ENCODE measurements around the gene CSRP2. TPM values are rescaled to one million over a fixed set of nuclear protein-coding genes. Genes with fewer than 3 reads are reported as not detected.

Gene CSRP2
- total and polyA plus RNA-seq, 2 of the 13 experiments (the other 11 are each of a cell fraction or from before 2014, with no cell fraction given), result 7.2 to 8.0 TPM

GRCh38 chr12:76921100-76921471 lies 42.3 kb upstream of the CSRP2 start (continued):
- TF ChIP-seq E2F5 (CRISPR knock-in tag; conservative IDR thresholded peaks at IDR 0.05) (no peak), ZNF670 (CRISPR knock-in tag; IDR thresholded peaks at IDR 0.05; ENCODE audit: borderline replicate concordance) (no peak), SUZ12 (IDR thresholded peaks at IDR 0.05; ENCODE audit: low read depth, low read length) (no peak), ZNF580 (CRISPR knock-in tag; IDR thresholded peaks at IDR 0.05; ENCODE audit: borderline replicate concordance, low read depth) (no peak)

GRCh38 chr12:76920172-76921099 lies 41.6 kb upstream of the CSRP2 start:
- Histone ChIP-seq H3K9me3 (ENCODE audit: low read length) (no peaks in the 10 kb centered on the region), H4K20me1 (ENCODE audit: insufficient read depth, low read length) (no peaks in the 10 kb centered on the region), H3K36me3 (replicated peaks in 1 of 2; ENCODE audit: control insufficient read depth in 1 of 2, insufficient read depth in 2 of 2, low read length in 2 of 2) (no peaks in the 10 kb centered on the region), H3K4me3 (replicated peaks in 1 of 3; ENCODE audit: insufficient read depth in 1 of 3, low read depth in 2 of 3, low read length in 3 of 3) (no peak overlapping the region), H3K27me3 (ENCODE audit: control insufficient read depth in 1 of 2, insufficient read depth in 2 of 2, low read length in 2 of 2) (peaks cover 0 to 1% of the 10 kb centered on the region in 2 experiments; a peak in 1 of 5 replicates), H3K9ac (ENCODE audit: insufficient read depth, low read depth, low read length) (no peak overlapping the region), H3K4me2 (ENCODE audit: low read depth, low read length) (no peak overlapping the region), H2AFZ (ENCODE audit: low read length) (no peak overlapping the region), H3K4me1 (ENCODE audit: insufficient read depth, low read length) (no peaks in the 10 kb centered on the region), H3K79me2 (ENCODE audit: insufficient read depth, low read length) (no peaks in the 10 kb centered on the region), H3K27ac (ENCODE audit: extremely low read length, insufficient read depth, low read length) (no peak overlapping the region)
- intact Hi-C loops (cut with micrococcal nuclease; ENCODE audit: unreplicated experiment), result no loop called here
- FAIRE-seq (no peak), ATAC-seq (no peak), DNase-seq (ENCODE audit: low spot score) (no peak)
- in situ Hi-C loops (cut with HindIII; ENCODE audit: extremely low pct_ligation_motif_present, low pct_unique_long_range_greater_than_20kb), result no loop called here
- BruUV-seq (replicated peaks), result no TSS peak
- CTCF ChIA-PET (ENCODE audit: low intra/inter-chr PET ratio, low total read pairs), result no interaction called here
- WGBS (ENCODE audit: low lambda C conversion rate), result 34% methylated on average over 9 of the region's 9 CpGs
- POLR2A ChIA-PET, result no interaction called here
- TF ChIP-seq GTF2F1 (IDR thresholded peaks at IDR 0.05; ENCODE audit: low read length), result no peak
- TF ChIP-seq IKZF4 (CRISPR knock-in tag; IDR thresholded peaks at IDR 0.05; ENCODE audit: borderline replicate concordance, low read depth, not compliant biosample characterization), result no peak
- TF ChIP-seq RARG (CRISPR knock-in tag; IDR thresholded peaks at IDR 0.05; ENCODE audit: low read depth), result no peak
- TF ChIP-seq THAP9 (CRISPR knock-in tag; IDR thresholded peaks at IDR 0.05; ENCODE audit: borderline replicate concordance), result no peak
- TF ChIP-seq STAT5B (CRISPR knock-in tag; IDR thresholded peaks at IDR 0.05), result no peak
- TF ChIP-seq ZNF350 (CRISPR knock-in tag; IDR thresholded peaks at IDR 0.05; ENCODE audit: borderline replicate concordance, low read depth), result no peak
- TF ChIP-seq ZMYM3 (CRISPR knock-in tag; IDR thresholded peaks at IDR 0.05), result no peak
- no peak for TF ChIP-seq SMC3 (IDR thresholded peaks at IDR 0.05; ENCODE audit: low read length)
- TF ChIP-seq TAF15 (IDR thresholded peaks at IDR 0.05; ENCODE audit: low read depth, low read length, poor library complexity, severe bottlenecking), result no peak
- TF ChIP-seq ZBTB37 (CRISPR knock-in tag; IDR thresholded peaks at IDR 0.05), result no peak
- no peak for TF ChIP-seq HNF4G (IDR thresholded peaks at IDR 0.05; ENCODE audit: borderline replicate concordance, low read depth, low read length)
- TF ChIP-seq HNF4G (CRISPR knock-in tag; IDR thresholded peaks at IDR 0.05; ENCODE audit: borderline replicate concordance, low read depth), result no peak

Measured in HepG2 (cell line).